B cell (primary cell): Measurements from ENCODE around the gene CTIF.

Experiments
- CTCF ChIP-seq: fragments of 200-600 bp; IDR thresholded peaks from one replicate; pipeline ENCODE4 v1.8.0; 2022; ENCODE audit warnings: antibody characterized with exemption, mild to moderate bottlenecking
- EZH2 ChIP-seq: IDR thresholded peaks from 2 replicates; pipeline ENCODE4 v1.6.1; 2012; ENCODE audit warnings: borderline replicate concordance, low read depth, mild to moderate bottlenecking, moderate library complexity, low read length; ENCODE audit not compliant: insufficient read depth, poor library complexity, severe bottlenecking

DNA sequence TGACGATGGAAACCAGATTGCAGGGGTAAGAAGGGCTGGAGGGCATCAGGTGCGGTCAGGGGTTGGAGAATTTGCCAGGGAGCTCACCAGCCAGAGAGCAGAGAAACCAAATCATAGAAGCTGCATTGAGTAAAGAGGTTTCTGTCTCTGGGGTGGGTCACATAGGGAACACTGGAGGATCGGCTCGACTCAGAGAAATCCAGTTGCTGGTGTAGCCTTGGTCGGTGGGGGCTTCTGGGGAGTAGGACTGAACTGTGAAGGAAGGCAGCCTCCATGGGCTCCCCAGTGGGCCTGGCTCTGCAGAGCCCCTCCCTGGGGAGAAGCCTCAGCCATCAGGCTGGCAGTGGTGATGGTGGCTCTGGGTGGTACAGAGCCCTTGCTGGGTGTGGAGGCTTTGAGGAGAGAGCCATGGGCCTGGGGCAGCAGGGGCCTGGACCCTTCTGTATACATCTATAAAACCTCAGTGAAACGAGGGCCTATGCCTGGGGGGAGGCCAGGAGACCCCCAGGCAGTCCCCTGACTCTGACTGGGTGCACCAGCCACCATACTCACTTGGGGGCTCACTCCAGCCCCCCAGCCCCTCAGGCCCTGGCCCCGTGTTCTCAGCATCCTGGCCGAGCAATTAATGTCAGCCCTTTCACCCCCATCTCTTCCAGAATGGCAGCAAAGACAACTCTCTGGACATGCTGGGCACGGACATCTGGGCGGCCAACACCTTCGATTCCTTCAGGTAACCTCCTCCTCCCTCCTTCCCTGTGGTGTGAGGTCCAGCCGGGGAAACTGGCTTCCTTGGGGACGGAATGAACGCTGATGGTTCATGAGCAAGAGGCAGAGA, 124.5 kb downstream of the CTIF start:
- no peak for TF ChIP-seq CTCF
- no peak for TF ChIP-seq EZH2
